ENCODE measurements around the gene PLXDC2. TPM values are rescaled to one million over a fixed set of nuclear protein-coding genes. Genes with fewer than 3 reads are reported as not detected.
A peak's percentile ranks its signal among the peaks of the same experiment; 100 is the strongest.
"Not testable (repeated sequence)": the region's sequence is repeated elsewhere in the genome, so short reads cannot be mapped to it uniquely, and the experiment has no call there.

Gene PLXDC2
- polyA plus RNA-seq, 2 donors: 11.9 to 13.0 TPM

GRCh38 chr10:20002026-20002425 lies 185.8 kb downstream of the PLXDC2 start:
- not testable (repeated sequence) for H3K27me3 ChIP-seq (ENCODE audit: control insufficient read depth in 1 of 2, insufficient read depth in 2 of 2, low read length in 2 of 2); H3K4me1 ChIP-seq (ENCODE audit: control insufficient read depth in 2 of 2, insufficient read depth in 2 of 2, low read length in 1 of 2); H3K36me3 ChIP-seq (ENCODE audit: control insufficient read depth in 2 of 2, insufficient read depth in 2 of 2, low read length in 1 of 2); H3K4me3 ChIP-seq (ENCODE audit: low read depth in 1 of 2, low read length in 2 of 2); H3K27ac ChIP-seq (ENCODE audit: low read depth in 2 of 2, low read length in 1 of 2); H3K9me3 ChIP-seq (ENCODE audit: control insufficient read depth in 2 of 2, insufficient read depth in 1 of 2, low read depth in 1 of 2, low read length in 1 of 2)
- WGBS, 2 donors: 86 to 92% methylated on average over 2 of the region's 2 CpGs

- Histone ChIP-seq H3K36me3 (ENCODE audit: control insufficient read depth in 2 of 2, insufficient read depth in 2 of 2, low read length in 1 of 2) (peaks cover 3 to 5% of the 10 kb centered on the region in 2 donors), H3K9me3 (ENCODE audit: control insufficient read depth in 2 of 2, insufficient read depth in 1 of 2, low read depth in 1 of 2, low read length in 1 of 2) (no peaks in the 10 kb centered on the region), H3K4me1 (ENCODE audit: control insufficient read depth in 2 of 2, insufficient read depth in 2 of 2, low read length in 1 of 2) (no peaks in the 10 kb centered on the region), H3K4me3 (ENCODE audit: low read depth in 1 of 2, low read length in 2 of 2) (no peak overlapping the region), H3K27ac (ENCODE audit: low read depth in 2 of 2, low read length in 1 of 2) (no peak overlapping the region), H3K27me3 (ENCODE audit: control insufficient read depth in 1 of 2, insufficient read depth in 2 of 2, low read length in 2 of 2) (no peaks in the 10 kb centered on the region)
- 73 to 96% methylated on average over 3 of the region's 3 CpGs for WGBS, 2 donors
Measured at GRCh38 chr10:20002657-20003056, 186.4 kb downstream of the PLXDC2 start.

- Histone ChIP-seq H3K27ac (ENCODE audit: low read depth in 2 of 2, low read length in 1 of 2) (peak overlapping the region in 1 of 2 donors; percentile 34), H3K4me1 (ENCODE audit: control insufficient read depth in 2 of 2, insufficient read depth in 2 of 2, low read length in 1 of 2) (no peaks in the 10 kb centered on the region), H3K27me3 (ENCODE audit: control insufficient read depth in 1 of 2, insufficient read depth in 2 of 2, low read length in 2 of 2) (no peaks in the 10 kb centered on the region), H3K36me3 (ENCODE audit: control insufficient read depth in 2 of 2, insufficient read depth in 2 of 2, low read length in 1 of 2) (peaks cover 3 to 5% of the 10 kb centered on the region in 2 donors), H3K9me3 (ENCODE audit: control insufficient read depth in 2 of 2, insufficient read depth in 1 of 2, low read depth in 1 of 2, low read length in 1 of 2) (no peaks in the 10 kb centered on the region), H3K4me3 (ENCODE audit: low read depth in 1 of 2, low read length in 2 of 2) (no peak overlapping the region)
- WGBS, 2 donors: 74 to 78% methylated on average over 3 of the region's 3 CpGs
Measured at GRCh38 chr10:20004087-20004523, 187.9 kb downstream of the PLXDC2 start.

GRCh38 chr10:20005638-20006037 lies 189.4 kb downstream of the PLXDC2 start:
- WGBS, 2 donors: 92 to 94% methylated on average over 8 of the region's 8 CpGs
- no peaks in the 10 kb centered on the region for H3K9me3 ChIP-seq (ENCODE audit: control insufficient read depth in 2 of 2, insufficient read depth in 1 of 2, low read depth in 1 of 2, low read length in 1 of 2)
- H3K27me3 ChIP-seq (ENCODE audit: control insufficient read depth in 1 of 2, insufficient read depth in 2 of 2, low read length in 2 of 2): no peaks in the 10 kb centered on the region
- H3K4me1 ChIP-seq (ENCODE audit: control insufficient read depth in 2 of 2, insufficient read depth in 2 of 2, low read length in 1 of 2): no peaks in the 10 kb centered on the region
- no peak overlapping the region for H3K27ac ChIP-seq (ENCODE audit: low read depth in 2 of 2, low read length in 1 of 2)
- H3K4me3 ChIP-seq (ENCODE audit: low read depth in 1 of 2, low read length in 2 of 2): no peak overlapping the region
- peaks cover 3 to 5% of the 10 kb centered on the region in 2 donors for H3K36me3 ChIP-seq (ENCODE audit: control insufficient read depth in 2 of 2, insufficient read depth in 2 of 2, low read length in 1 of 2)

GRCh38 chr10:20006169-20006870 lies 190.1 kb downstream of the PLXDC2 start:
- Histone ChIP-seq H3K4me3 (ENCODE audit: low read depth in 1 of 2, low read length in 2 of 2) (no peak overlapping the region), H3K9me3 (ENCODE audit: control insufficient read depth in 2 of 2, insufficient read depth in 1 of 2, low read depth in 1 of 2, low read length in 1 of 2) (no peaks in the 10 kb centered on the region), H3K36me3 (ENCODE audit: control insufficient read depth in 2 of 2, insufficient read depth in 2 of 2, low read length in 1 of 2) (peaks cover 3 to 5% of the 10 kb centered on the region in 2 donors), H3K4me1 (ENCODE audit: control insufficient read depth in 2 of 2, insufficient read depth in 2 of 2, low read length in 1 of 2) (no peaks in the 10 kb centered on the region), H3K27me3 (ENCODE audit: control insufficient read depth in 1 of 2, insufficient read depth in 2 of 2, low read length in 2 of 2) (no peaks in the 10 kb centered on the region), H3K27ac (ENCODE audit: low read depth in 2 of 2, low read length in 1 of 2) (no peak overlapping the region)
- WGBS, 2 donors: 59 to 66% methylated on average over 4 of the region's 4 CpGs

GRCh38 chr10:20007426-20007825 lies 191.2 kb downstream of the PLXDC2 start:
- no peak overlapping the region for H3K4me3 ChIP-seq (ENCODE audit: low read depth in 1 of 2, low read length in 2 of 2)
- 81 to 89% methylated on average over 1 of the region's 1 CpG for WGBS, 2 donors
- H3K9me3 ChIP-seq (ENCODE audit: control insufficient read depth in 2 of 2, insufficient read depth in 1 of 2, low read depth in 1 of 2, low read length in 1 of 2): no peaks in the 10 kb centered on the region
- H3K27me3 ChIP-seq (ENCODE audit: control insufficient read depth in 1 of 2, insufficient read depth in 2 of 2, low read length in 2 of 2): no peaks in the 10 kb centered on the region
- no peak overlapping the region for H3K27ac ChIP-seq (ENCODE audit: low read depth in 2 of 2, low read length in 1 of 2)
- H3K36me3 ChIP-seq (ENCODE audit: control insufficient read depth in 2 of 2, insufficient read depth in 2 of 2, low read length in 1 of 2): peaks cover 3% of the 10 kb centered on the region in 2 donors
- H3K4me1 ChIP-seq (ENCODE audit: control insufficient read depth in 2 of 2, insufficient read depth in 2 of 2, low read length in 1 of 2): no peaks in the 10 kb centered on the region

- 94 to 100% methylated on average over 2 of the region's 2 CpGs for WGBS, 2 donors
- Histone ChIP-seq H3K27ac (ENCODE audit: low read depth in 2 of 2, low read length in 1 of 2) (no peak overlapping the region), H3K27me3 (ENCODE audit: control insufficient read depth in 1 of 2, insufficient read depth in 2 of 2, low read length in 2 of 2) (no peaks in the 10 kb centered on the region), H3K4me3 (ENCODE audit: low read depth in 1 of 2, low read length in 2 of 2) (no peak overlapping the region), H3K36me3 (ENCODE audit: control insufficient read depth in 2 of 2, insufficient read depth in 2 of 2, low read length in 1 of 2) (no peaks in the 10 kb centered on the region), H3K4me1 (ENCODE audit: control insufficient read depth in 2 of 2, insufficient read depth in 2 of 2, low read length in 1 of 2) (no peaks in the 10 kb centered on the region), H3K9me3 (ENCODE audit: control insufficient read depth in 2 of 2, insufficient read depth in 1 of 2, low read depth in 1 of 2, low read length in 1 of 2) (no peaks in the 10 kb centered on the region)
Measured at GRCh38 chr10:20013991-20014750, 197.9 kb downstream of the PLXDC2 start.

- no peaks in the 10 kb centered on the region for H3K9me3 ChIP-seq (ENCODE audit: control insufficient read depth in 2 of 2, insufficient read depth in 1 of 2, low read depth in 1 of 2, low read length in 1 of 2)
- no peaks in the 10 kb centered on the region for H3K27me3 ChIP-seq (ENCODE audit: control insufficient read depth in 1 of 2, insufficient read depth in 2 of 2, low read length in 2 of 2)
- no peaks in the 10 kb centered on the region for H3K4me1 ChIP-seq (ENCODE audit: control insufficient read depth in 2 of 2, insufficient read depth in 2 of 2, low read length in 1 of 2)
- WGBS, 2 donors: 98 to 99% methylated on average over 2 of the region's 2 CpGs
- H3K4me3 ChIP-seq (ENCODE audit: low read depth in 1 of 2, low read length in 2 of 2): no peak overlapping the region
- H3K27ac ChIP-seq (ENCODE audit: low read depth in 2 of 2, low read length in 1 of 2): no peak overlapping the region
- no peaks in the 10 kb centered on the region for H3K36me3 ChIP-seq (ENCODE audit: control insufficient read depth in 2 of 2, insufficient read depth in 2 of 2, low read length in 1 of 2)
Measured at GRCh38 chr10:20017961-20018360, 201.7 kb downstream of the PLXDC2 start.

- H3K27ac ChIP-seq (ENCODE audit: low read depth in 2 of 2, low read length in 1 of 2): no peak overlapping the region
- no peak overlapping the region for H3K4me3 ChIP-seq (ENCODE audit: low read depth in 1 of 2, low read length in 2 of 2)
- H3K9me3 ChIP-seq (ENCODE audit: control insufficient read depth in 2 of 2, insufficient read depth in 1 of 2, low read depth in 1 of 2, low read length in 1 of 2): no peaks in the 10 kb centered on the region
- H3K4me1 ChIP-seq (ENCODE audit: control insufficient read depth in 2 of 2, insufficient read depth in 2 of 2, low read length in 1 of 2): no peaks in the 10 kb centered on the region
- no peaks in the 10 kb centered on the region for H3K36me3 ChIP-seq (ENCODE audit: control insufficient read depth in 2 of 2, insufficient read depth in 2 of 2, low read length in 1 of 2)
- no peaks in the 10 kb centered on the region for H3K27me3 ChIP-seq (ENCODE audit: control insufficient read depth in 1 of 2, insufficient read depth in 2 of 2, low read length in 2 of 2)
- 60 to 64% methylated on average over 1 of the region's 1 CpG for WGBS, 2 donors
Measured at GRCh38 chr10:20020677-20021076, 204.4 kb downstream of the PLXDC2 start.
